Keratinocyte (primary cell): ENCODE data around the gene REG4. TPM values are rescaled to one million over a fixed set of nuclear protein-coding genes. Genes with fewer than 3 reads are reported as not detected.
"Not testable (repeated sequence)": the region's sequence is repeated elsewhere in the genome, so short reads cannot be mapped to it uniquely, and the experiment has no call there.

ENCODE experiments used
- DNase-seq: peaks from one replicate; pipeline ENCODE4 v3.0.0-alpha.2; 2011; ENCODE audit warnings: low read depth, missing footprints, low spot score
- FAIRE-seq: peaks from 2 replicates; lab custom pipeline; 2011; peaks lifted over from hg19 to GRCh38; lab: Jason Lieb, UNC
- H2AFZ ChIP-seq: 2 replicates; pipeline ENCODE4 v1.6.0; 2012; ENCODE audit warnings: low read length, control low read depth, inconsistent platforms; ENCODE audit not compliant: control insufficient read depth
- H3K27ac ChIP-seq: 2 replicates; pipeline ENCODE4 v1.5.1; 2011; ENCODE audit warnings: low read length; ENCODE audit not compliant: control insufficient read depth, insufficient read depth
- H3K27me3 ChIP-seq: 3 replicates; pipeline ENCODE4 v1.6.0; 2011; ENCODE audit warnings: low read length; ENCODE audit not compliant: control insufficient read depth, insufficient read depth; ENCODE audit errors: extremely low read depth
- H3K36me3 ChIP-seq, 2 experiments: 2 replicates in 1 of 2; 3 replicates in 1 of 2; pipeline ENCODE4 v1.5.1; 2011; ENCODE audit warnings: low read length in 2 of 2, mild to moderate bottlenecking in 1 of 2; ENCODE audit not compliant: control insufficient read depth in 2 of 2, insufficient read depth in 2 of 2; ENCODE audit errors: extremely low read depth in 1 of 2
- H3K4me1 ChIP-seq: 3 replicates; pipeline ENCODE4 v1.5.1; 2011; ENCODE audit warnings: low read length; ENCODE audit not compliant: control insufficient read depth, insufficient read depth; ENCODE audit errors: extremely low read depth
- H3K4me2 ChIP-seq: 3 replicates; pipeline ENCODE4 v1.6.0; 2011; ENCODE audit warnings: low read depth, low read length; ENCODE audit not compliant: control insufficient read depth, insufficient read depth; ENCODE audit errors: extremely low read depth
- H3K4me3 ChIP-seq, 3 experiments: fragments of 200-600 bp in 1 of 3; sonication (generic) in 1 of 3; 2 replicates in 2 of 3; 3 replicates in 1 of 3; pipeline ENCODE4 v1.5.1; 2011 to 2016; ENCODE audit warnings: low read length in 3 of 3, mild to moderate bottlenecking in 3 of 3, control low read depth in 2 of 3, inconsistent platforms in 1 of 3, low read depth in 1 of 3, mixed read lengths in 1 of 3, mixed run types in 1 of 3, moderate library complexity in 1 of 3; ENCODE audit not compliant: control insufficient read depth in 2 of 3, insufficient read depth in 2 of 3; ENCODE audit errors: extremely low read depth in 1 of 3
- H3K79me2 ChIP-seq: 2 replicates; pipeline ENCODE4 v1.6.0; 2012; ENCODE audit warnings: low read length; ENCODE audit not compliant: control insufficient read depth, insufficient read depth
- H3K9ac ChIP-seq: 3 replicates; pipeline ENCODE4 v1.6.0; 2011; ENCODE audit warnings: low read length; ENCODE audit not compliant: control insufficient read depth, insufficient read depth; ENCODE audit errors: extremely low read depth
- H3K9me1 ChIP-seq: 3 replicates; pipeline ENCODE4 v1.6.0; 2011; ENCODE audit warnings: low read length; ENCODE audit not compliant: control insufficient read depth, insufficient read depth; ENCODE audit errors: extremely low read depth
- H3K9me3 ChIP-seq: 2 replicates; pipeline ENCODE4 v1.5.1; 2012; ENCODE audit warnings: low read depth, low read length; ENCODE audit not compliant: control insufficient read depth
- H4K20me1 ChIP-seq: 3 replicates; pipeline ENCODE4 v1.6.0; 2011; ENCODE audit warnings: low read length; ENCODE audit not compliant: control insufficient read depth, insufficient read depth; ENCODE audit errors: extremely low read depth
- EZH2 ChIP-seq: IDR thresholded peaks from one replicate; pipeline ENCODE4 v1.6.1; 2012; ENCODE audit warnings: inconsistent platforms, mild to moderate bottlenecking, low read length, moderate library complexity
- dilution Hi-C: fragments of 300-500 bp; cut with MboI; formaldehyde crosslinking; loops from one replicate; pipeline ENCODE4 v1.7.0; 2020; ENCODE audit warnings: low sequenced_read_pairs; ENCODE audit not compliant: extremely low pct_ligation_motif_present
- polyA minus RNA-seq, 3 experiments: library from RNA; depleted of rRNA, polyadenylated mRNA; stranded (reverse); fragments of >200 nt; gene quantifications; 1 replicate in 1 of 3; 2 replicates in 1 of 3; 3 replicates in 1 of 3; pipeline ENCODE4 v1.2.3, GENCODE V29; 2011
- polyA plus RNA-seq, 5 experiments: library from polyadenylated mRNA; depleted of rRNA in 3 of 5; stranded (reverse) in 3 of 5; stranded (forward) in 1 of 5; unstranded in 1 of 5; fragments of >200 nt; gene quantifications; 1 replicate in 1 of 5; 2 replicates in 3 of 5; 3 replicates in 1 of 5; pipeline versions ENCODE4 v1.2.1 to v1.2.3, GENCODE V29; 2011 to 2012; ENCODE audit warnings: missing spikeins in 2 of 5, low read depth in 1 of 5, low replicate concordance in 1 of 5
- TF ChIP-seq, protein P1 (sequence below), 3 experiments: IDR thresholded peaks in 1 of 3; conservative IDR thresholded peaks in 1 of 3; optimal IDR thresholded peaks in 1 of 3; 2 replicates in 2 of 3; 3 replicates in 1 of 3; pipeline versions ENCODE3 to v1.5.1; 2011; ENCODE audit warnings: low read length in 3 of 3, mild to moderate bottlenecking in 3 of 3, moderate library complexity in 2 of 3, control low read depth in 1 of 3, inconsistent platforms in 1 of 3; ENCODE audit not compliant: insufficient read depth in 2 of 3; ENCODE audit errors: extremely low read depth in 1 of 3

The REG4 gene
- polyA plus RNA-seq: not detected in 3 replicates
- polyA plus RNA-seq (2011; ENCODE audit: low read depth): not detected
- polyA plus RNA-seq (2011; cell fraction: cytosol; rRNA removed): not detected in 2 replicates
- polyA plus RNA-seq (2011; cell fraction: nucleus; rRNA removed): not detected in 2 replicates
- polyA plus RNA-seq (2012; ENCODE audit: low replicate concordance): not detected in 2 replicates
- polyA minus RNA-seq: not detected in 3 replicates
- polyA minus RNA-seq (2011; cell fraction: cytosol; rRNA and poly(A)+ RNA removed): not detected
- not detected in 2 replicates for polyA minus RNA-seq (2011; cell fraction: nucleus; rRNA and poly(A)+ RNA removed)

DNA sequence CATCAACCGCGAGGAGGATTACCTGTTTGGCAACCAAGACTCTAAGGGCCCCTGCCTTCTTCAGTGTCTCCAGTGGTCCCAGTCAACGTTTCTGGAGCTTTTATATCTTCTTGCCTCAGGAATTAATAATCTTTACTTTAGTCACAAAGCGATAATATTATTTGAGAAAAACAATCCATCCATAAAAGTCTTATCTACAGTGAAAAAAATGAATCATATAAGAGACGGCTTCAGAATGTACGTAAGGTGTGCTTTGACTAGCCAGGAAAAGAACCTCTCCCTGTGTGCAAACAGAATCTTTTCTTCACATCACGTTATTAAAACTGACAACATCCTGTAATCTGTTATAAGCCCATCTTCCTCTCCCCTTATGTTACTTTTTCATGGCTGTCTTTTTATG is at the start of gene REG4:
Gene REG4 (minus strand): TSS at position 74 of the 400 bp plus-strand sequence. CDS start 2,691 bp downstream, outside the sequence.
- Histone ChIP-seq H4K20me1 (no peaks in the 10 kb centered on the region), H3K27ac (no peak within 1 kb of the TSS), H3K4me2 (no peak within 1 kb of the TSS), H2AFZ (no peak within 1 kb of the TSS), H3K4me3 (no peak within 1 kb of the TSS), H3K9me1 (no peaks in the 10 kb centered on the region), H3K4me1 (peaks cover 19% of the 10 kb centered on the region), H3K79me2 (no peaks in the 10 kb centered on the region), H3K36me3 (no peaks in the 10 kb centered on the region), H3K9ac (no peak within 1 kb of the TSS), H3K27me3 (peaks cover 11% of the 10 kb centered on the region), H3K9me3 (no peaks in the 10 kb centered on the region)
- FAIRE-seq: no peak
- TF ChIP-seq, protein P1, sequence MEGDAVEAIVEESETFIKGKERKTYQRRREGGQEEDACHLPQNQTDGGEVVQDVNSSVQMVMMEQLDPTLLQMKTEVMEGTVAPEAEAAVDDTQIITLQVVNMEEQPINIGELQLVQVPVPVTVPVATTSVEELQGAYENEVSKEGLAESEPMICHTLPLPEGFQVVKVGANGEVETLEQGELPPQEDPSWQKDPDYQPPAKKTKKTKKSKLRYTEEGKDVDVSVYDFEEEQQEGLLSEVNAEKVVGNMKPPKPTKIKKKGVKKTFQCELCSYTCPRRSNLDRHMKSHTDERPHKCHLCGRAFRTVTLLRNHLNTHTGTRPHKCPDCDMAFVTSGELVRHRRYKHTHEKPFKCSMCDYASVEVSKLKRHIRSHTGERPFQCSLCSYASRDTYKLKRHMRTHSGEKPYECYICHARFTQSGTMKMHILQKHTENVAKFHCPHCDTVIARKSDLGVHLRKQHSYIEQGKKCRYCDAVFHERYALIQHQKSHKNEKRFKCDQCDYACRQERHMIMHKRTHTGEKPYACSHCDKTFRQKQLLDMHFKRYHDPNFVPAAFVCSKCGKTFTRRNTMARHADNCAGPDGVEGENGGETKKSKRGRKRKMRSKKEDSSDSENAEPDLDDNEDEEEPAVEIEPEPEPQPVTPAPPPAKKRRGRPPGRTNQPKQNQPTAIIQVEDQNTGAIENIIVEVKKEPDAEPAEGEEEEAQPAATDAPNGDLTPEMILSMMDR (optimal IDR thresholded peaks at IDR 0.05 in 1 of 3, IDR thresholded peaks at IDR 0.05 in 1 of 3, conservative IDR thresholded peaks at IDR 0.05 in 1 of 3; ENCODE audit: extremely low read depth in 1 of 3, insufficient read depth in 2 of 3, low read length in 3 of 3): no peak
- TF ChIP-seq EZH2: no peak
- DNase-seq: no peak
- dilution Hi-C loops: no loop called here

DNA sequence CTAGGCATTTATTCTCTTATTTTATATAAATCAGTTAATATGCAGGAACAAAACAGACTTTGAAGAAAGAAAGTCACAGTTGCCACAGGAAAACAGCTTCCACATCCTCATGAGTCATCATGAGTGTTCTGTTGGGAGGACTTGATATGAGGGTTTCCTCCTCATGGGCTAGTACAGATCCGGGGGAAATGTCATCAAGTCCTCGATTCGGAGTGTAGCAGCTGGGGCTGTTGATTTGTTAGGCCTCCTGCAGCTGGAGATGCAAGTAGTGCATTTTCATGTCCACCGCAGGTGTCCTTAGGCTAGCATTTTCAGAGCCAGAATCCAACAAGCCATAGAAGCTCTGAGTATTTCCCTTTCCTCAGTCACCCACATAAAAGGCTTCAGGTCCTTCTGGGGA is 48.4 kb upstream of the REG4 start:
- dilution Hi-C loops: no loop called here
- H3K4me2 ChIP-seq: peak overlapping the region; percentile 22
- H3K9me1 ChIP-seq: no peaks in the 10 kb centered on the region
- H3K27me3 ChIP-seq: no peaks in the 10 kb centered on the region
- H2AFZ ChIP-seq: no peak overlapping the region
- TF ChIP-seq, protein P1 (optimal IDR thresholded peaks at IDR 0.05 in 1 of 3, IDR thresholded peaks at IDR 0.05 in 1 of 3, conservative IDR thresholded peaks at IDR 0.05 in 1 of 3; ENCODE audit: extremely low read depth in 1 of 3, insufficient read depth in 2 of 3, low read length in 3 of 3): no peak
- TF ChIP-seq EZH2: no peak
- no peak for DNase-seq
- peak; percentile 52 for FAIRE-seq
- H3K4me1 ChIP-seq: peaks cover 8% of the 10 kb centered on the region
- H3K27ac ChIP-seq: no peak overlapping the region
- H3K9me3 ChIP-seq: no peaks in the 10 kb centered on the region
- no peaks in the 10 kb centered on the region for H3K79me2 ChIP-seq
- no peaks in the 10 kb centered on the region for H4K20me1 ChIP-seq
- no peak overlapping the region for H3K9ac ChIP-seq
- H3K4me3 ChIP-seq: no peak overlapping the region
- H3K36me3 ChIP-seq: no peaks in the 10 kb centered on the region

DNA sequence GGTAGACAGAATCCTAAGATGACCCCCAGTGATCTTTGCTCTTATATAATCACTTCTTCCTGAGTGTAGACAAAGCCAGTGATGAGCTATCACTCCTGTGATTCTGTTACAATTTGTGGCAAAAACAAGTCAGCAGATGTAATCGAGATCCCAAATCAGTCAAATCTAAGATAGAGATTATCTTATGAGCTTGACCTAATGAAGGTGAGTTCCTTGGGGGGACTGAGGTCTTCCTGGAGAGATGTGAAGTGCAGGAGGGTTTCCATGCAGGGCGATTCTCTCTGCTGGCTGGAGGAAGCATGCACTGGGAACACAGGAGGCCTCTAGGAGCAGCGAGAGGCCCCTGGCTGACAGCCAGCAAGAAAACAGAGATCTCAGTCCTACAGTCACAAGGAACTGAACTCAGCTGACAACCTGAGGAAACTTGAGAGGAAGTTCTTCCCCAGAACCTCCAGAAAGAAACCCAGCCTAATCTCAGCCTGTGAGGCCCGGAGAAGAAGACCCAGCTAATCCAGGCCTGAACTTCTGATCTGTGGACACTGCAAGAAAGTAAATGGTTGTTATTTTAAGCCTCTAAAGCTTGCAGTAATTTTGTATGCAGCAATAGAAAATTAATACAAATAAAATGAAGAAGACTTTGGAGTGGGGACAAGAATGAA is 47.4 kb upstream of the REG4 start:
- H3K9me1 ChIP-seq, H4K20me1 ChIP-seq, H3K9ac ChIP-seq, H2AFZ ChIP-seq, H3K27me3 ChIP-seq, H3K4me2 ChIP-seq, FAIRE-seq, DNase-seq, H3K79me2 ChIP-seq, H3K9me3 ChIP-seq, H3K4me3 ChIP-seq, H3K4me1 ChIP-seq, H3K36me3 ChIP-seq, dilution Hi-C loops, H3K27ac ChIP-seq: not testable (repeated sequence)
